Stimulated activated CD4-positive, alpha-beta T cell treated with anti-CD3 and anti-CD28 coated beads, Interleukin-1b, Interleukin-23, amount 100 ng/mL, for 4 hours (primary cell): Measurements from ENCODE around the gene SLC9A9.
"Not testable (repeated sequence)": the region's sequence is repeated elsewhere in the genome, so short reads cannot be mapped to it uniquely, and the experiment has no call there.

Experiments used
- DNase-seq, 2 donors: peaks; one replicate each; pipeline ENCODE4 v3.0.0-alpha.2; 2020; ENCODE audit warnings: low read depth in 2 of 2

SLC9A9 gene

GRCh38 chr3:143562789-143563188, 285.5 kb downstream of the SLC9A9 start:
- DNase-seq = no peak

DNA sequence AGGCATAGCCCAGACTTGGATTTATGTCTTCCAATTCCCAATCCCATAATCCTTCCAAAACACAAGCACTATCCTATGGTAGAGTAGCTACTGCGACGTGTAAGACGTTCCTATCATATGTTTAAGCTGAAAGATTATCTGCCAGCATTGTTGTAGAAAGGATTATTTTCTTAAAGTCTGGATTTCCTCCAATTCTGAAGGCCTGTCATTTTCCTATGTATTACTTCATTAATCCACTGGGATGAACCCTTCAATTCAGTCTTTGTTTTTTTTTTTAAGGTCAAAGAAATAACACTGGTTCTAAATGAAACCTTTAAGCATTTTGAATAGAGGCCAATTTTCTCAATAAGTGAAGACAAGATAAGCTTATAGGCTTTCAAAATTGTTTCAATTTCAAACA, 289.0 kb downstream of the SLC9A9 start:
- no peak for DNase-seq

GRCh38 chr3:143552851-143553250, 295.4 kb downstream of the SLC9A9 start:
- no peak for DNase-seq

DNA sequence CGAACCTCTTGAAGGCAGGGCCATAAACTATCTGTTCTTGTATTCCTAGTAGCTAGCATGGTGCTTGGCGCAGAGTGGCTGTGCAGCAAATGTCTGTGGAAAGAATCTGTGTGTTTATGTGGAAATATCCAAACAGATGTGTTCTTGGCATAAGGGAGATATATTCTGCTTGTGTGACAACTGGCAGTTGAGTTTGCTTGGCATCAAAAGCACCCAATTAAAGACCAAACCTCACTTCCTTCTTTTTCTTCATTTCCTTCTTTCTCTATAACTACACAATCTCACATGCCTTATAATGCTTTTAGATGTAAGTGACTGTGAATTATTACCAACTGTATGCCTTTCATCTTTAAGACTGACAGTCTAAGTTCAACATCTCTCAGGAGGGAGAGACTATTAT, 296.5 kb downstream of the SLC9A9 start:
- DNase-seq = no peak

- no peak for DNase-seq
These were observed 299.3 kb downstream of the SLC9A9 start for GRCh38 chr3:143548861-143549497.

DNA sequence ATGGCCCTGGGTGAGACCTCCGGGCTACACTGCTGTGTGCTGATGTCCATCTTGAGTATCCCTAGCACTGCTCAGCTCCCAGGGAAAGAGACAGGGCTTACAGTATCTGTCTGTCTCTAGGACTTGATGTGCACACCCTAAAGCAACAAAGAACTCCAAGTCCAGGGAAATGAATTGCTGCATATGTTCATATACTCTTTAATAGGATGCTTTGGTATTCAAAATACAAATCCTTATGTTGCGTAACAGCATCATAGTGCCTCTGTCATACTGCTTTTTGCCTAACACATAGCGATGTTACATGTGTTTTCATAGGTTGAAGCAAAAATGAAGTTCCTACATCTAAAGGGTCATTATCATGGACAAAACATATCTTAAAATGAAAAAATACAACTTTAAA, 299.9 kb downstream of the SLC9A9 start:
- DNase-seq = no peak

DNA sequence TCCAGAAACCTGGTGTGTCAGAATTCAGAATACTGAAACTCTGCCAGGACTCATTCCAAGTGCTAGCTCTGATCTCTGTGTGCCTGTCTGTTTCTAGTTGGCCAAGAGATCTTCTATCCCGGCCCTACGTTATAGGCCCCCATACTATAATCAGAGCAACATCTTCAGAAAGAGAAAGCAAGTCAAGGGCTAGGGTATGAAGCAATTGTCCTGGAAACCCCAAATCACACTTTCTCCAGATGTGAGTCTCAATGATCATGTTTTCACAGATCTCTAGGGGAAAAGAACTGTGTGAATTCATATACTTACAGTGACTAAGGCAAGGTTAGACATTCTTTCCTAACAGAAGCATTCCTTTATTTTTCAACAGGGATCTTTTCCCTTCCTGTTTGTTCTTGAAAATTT, 309.7 kb downstream of the SLC9A9 start:
- no peak for DNase-seq

DNA sequence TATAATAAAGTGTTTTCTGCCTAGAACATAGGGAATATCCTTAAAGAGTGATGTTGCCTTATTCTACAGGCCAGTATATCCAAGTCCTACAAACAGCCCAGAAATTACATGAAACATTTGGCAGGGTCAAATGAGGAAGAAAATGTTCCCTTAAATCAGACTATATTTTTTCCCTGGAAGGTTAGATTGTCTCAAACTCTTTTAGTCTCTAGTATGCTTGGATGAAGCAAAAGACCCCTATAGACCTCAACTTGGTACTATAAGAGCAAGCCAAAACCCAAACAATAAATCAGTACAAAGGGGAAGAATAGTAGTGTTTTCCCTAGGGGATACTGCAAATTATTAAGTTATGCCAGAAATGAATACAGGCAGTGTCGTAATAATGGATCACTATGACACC, 310.2 kb downstream of the SLC9A9 start:
- DNase-seq = no peak

- no peak for DNase-seq
These were observed 311.3 kb downstream of the SLC9A9 start for GRCh38 chr3:143536817-143537535.

GRCh38 chr3:143535994-143536784, 312.1 kb downstream of the SLC9A9 start:
- no peak for DNase-seq

- no peak for DNase-seq
These were observed 314.9 kb downstream of the SLC9A9 start for GRCh38 chr3:143533391-143533790.

- no peak for DNase-seq
These were observed 316.2 kb downstream of the SLC9A9 start for GRCh38 chr3:143532091-143532490.

- no peak for DNase-seq
These were observed 317.2 kb downstream of the SLC9A9 start for GRCh38 chr3:143531101-143531500.

- no peak for DNase-seq
These were observed 318.5 kb downstream of the SLC9A9 start for GRCh38 chr3:143529798-143530197.

GRCh38 chr3:143529018-143529478, 319.2 kb downstream of the SLC9A9 start:
- no peak for DNase-seq

DNA sequence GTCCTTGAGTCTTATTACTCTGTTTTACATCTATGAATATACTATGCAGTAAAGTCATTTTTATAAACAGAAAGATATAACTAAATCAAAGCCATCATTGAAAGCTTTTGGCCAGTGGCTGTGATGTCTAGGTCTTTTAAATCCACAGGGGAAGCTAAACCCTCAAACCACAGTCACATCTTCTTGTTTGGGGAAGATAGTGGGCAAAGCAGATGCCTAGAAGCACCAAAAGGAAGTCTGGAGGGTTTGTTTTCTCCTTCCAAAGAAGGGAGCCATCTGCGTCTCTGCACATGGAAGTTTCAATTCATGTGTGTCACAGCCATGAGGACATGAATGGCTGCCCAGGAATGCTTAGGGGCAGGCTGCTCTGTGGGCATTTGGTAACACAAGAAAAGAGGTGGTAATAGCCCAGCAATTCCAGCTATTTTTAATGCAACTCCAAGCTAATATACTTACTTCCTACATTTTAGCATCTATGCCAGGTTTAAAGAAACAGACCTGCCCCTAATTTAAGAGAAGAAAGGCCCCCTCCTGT, 322.2 kb downstream of the SLC9A9 start:
- no peak for DNase-seq

DNA sequence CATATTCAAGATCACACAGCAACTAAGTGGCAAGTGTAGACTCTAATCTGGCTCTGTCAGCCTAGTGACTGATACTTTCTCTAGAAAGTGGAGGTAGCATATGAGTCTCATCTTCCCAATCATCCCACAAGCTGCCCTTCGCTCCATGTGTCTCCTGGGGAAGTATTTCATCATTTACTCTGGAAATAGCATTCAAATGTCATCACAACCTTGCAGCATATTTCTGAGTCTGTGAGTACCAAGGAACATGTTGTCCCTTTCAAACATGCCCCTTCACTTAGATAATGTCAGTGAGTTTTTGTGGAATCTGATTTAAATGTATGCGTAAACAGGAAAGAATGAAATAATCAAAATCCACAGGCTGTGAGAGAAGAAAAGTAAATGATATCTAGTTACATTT, 322.9 kb downstream of the SLC9A9 start:
- DNase-seq = no peak

- DNase-seq = no peak
These were observed 326.5 kb downstream of the SLC9A9 start for GRCh38 chr3:143521803-143522202.

- not testable (repeated sequence) for DNase-seq
These were observed 331.1 kb downstream of the SLC9A9 start for GRCh38 chr3:143517131-143517530.

DNA sequence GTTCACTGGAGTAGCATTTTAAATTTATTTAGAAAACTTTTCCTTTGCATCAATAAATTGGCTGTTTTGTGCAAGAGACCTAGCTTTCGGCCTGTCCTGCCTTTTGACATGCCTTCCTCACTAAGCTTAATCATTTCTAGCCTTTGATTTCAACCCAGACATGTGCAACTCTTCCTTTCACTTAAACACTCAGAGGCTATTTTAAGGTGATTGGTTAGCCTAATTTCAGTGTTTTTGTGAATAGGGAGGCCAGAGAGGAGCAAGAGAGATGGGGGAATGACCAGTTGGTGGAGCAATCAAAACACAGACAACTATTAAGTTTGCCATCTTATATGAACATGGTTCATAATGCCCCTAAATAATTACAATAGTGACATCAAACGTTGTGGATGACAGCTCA, 333.4 kb downstream of the SLC9A9 start:
- no peak for DNase-seq

GRCh38 chr3:143514109-143514508, 334.2 kb downstream of the SLC9A9 start:
- DNase-seq = no peak

GRCh38 chr3:143511174-143511879, 336.9 kb downstream of the SLC9A9 start:
- no peak for DNase-seq
